H7 (cell line): Measurements from ENCODE around the gene ZNF654. TPM values are rescaled to one million over a fixed set of nuclear protein-coding genes. Genes with fewer than 3 reads are reported as not detected.
A peak's percentile ranks its signal among the peaks of the same experiment; 100 is the strongest.
"Not testable (repeated sequence)": the region's sequence is repeated elsewhere in the genome, so short reads cannot be mapped to it uniquely, and the experiment has no call there.

ENCODE experiments used
- DNase-seq: peaks from one replicate; pipeline ENCODE4 v3.0.0; 2012
- H3K27me3 ChIP-seq: 2 replicates; pipeline ENCODE4 v1.6.0; 2011; ENCODE audit warnings: mild to moderate bottlenecking, low read length; ENCODE audit not compliant: control insufficient read depth, insufficient read depth
- H3K36me3 ChIP-seq: replicated peaks from 2 replicates; pipeline ENCODE4 v1.5.1; 2011; ENCODE audit warnings: low read length; ENCODE audit not compliant: control insufficient read depth, insufficient read depth
- H3K4me3 ChIP-seq: 2 replicates; pipeline ENCODE4 v1.5.1; 2011; ENCODE audit warnings: low read depth, mild to moderate bottlenecking, control low read depth, low read length, moderate library complexity; ENCODE audit not compliant: insufficient read depth
- total RNA-seq: library from RNA; depleted of rRNA; stranded (reverse); fragments of >200 nt; shearing (Covaris generic); gene quantifications from 2 replicates; pipeline ENCODE4 v1.2.3, GENCODE V29; 2014; rRNA removed

The ZNF654 gene
- 2.1 and 3.5 TPM in 2 replicates for total RNA-seq

DNA sequence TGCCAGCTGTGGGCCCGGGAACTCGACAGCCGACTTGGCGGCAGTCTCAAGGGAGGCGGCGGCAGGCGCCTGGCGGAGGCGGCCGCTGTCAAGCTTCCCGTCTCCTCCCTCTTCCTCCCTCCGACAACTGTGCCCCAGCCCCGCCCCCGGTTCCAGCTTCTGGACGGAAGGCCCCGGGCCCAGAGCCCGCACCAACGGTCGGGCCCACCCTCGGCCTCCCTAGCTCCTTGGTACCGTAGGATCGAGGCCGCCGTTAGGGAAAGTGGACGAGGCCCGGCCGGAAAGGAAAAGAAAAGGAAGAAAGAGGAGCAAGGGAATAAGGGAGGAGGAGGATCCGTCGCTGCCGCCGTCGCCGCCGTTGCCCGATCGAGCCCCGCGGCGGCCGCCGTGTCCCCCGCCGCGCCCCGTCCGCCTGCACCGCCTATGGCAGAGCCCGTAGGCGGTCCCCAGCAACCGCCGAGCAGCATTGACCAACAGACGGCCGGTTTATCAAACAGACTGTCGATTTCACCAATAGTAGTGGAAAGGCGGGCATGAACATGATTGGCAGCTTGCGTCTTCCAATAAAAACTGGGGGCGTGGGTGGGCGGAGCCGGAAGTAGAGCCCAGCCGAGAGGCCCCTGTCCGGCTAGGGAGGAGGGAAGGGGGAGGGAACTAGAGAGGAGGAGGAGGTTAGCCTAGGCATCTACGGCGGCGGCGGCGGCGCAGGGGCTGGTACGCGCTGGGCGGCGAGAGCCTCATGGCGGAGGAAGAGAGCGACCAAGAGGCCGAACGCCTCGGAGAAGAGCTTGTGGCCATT, at the start of gene ZNF654, which contains the start of gene CGGBP1:
ZNF654 (plus strand) TSS at position 675 of the 799 bp plus-strand sequence; CDS start at position 740, 65 bp downstream.
CGGBP1 (minus strand) TSS at position 425 of the 799 bp plus-strand sequence. CDS start 3,029 bp downstream, outside the sequence.
- peak within 1 kb of the TSS; percentile 93 for H3K4me3 ChIP-seq
- peak; percentile 94 for DNase-seq
- peaks cover 7% of the 10 kb centered on the region for H3K36me3 ChIP-seq
- H3K27me3 ChIP-seq = no peaks in the 10 kb centered on the region

GRCh38 chr3:88010810-88011209, 48.2 kb upstream of the ZNF654 start:
- Histone ChIP-seq H3K36me3 (no peaks in the 10 kb centered on the region), H3K4me3 (no peak overlapping the region), H3K27me3 (no peaks in the 10 kb centered on the region)
- DNase-seq = no peak

GRCh38 chr3:88013592-88013991, 45.5 kb upstream of the ZNF654 start:
- Histone ChIP-seq H3K4me3 (no peak overlapping the region), H3K27me3 (no peaks in the 10 kb centered on the region), H3K36me3 (no peaks in the 10 kb centered on the region)
- no peak for DNase-seq

GRCh38 chr3:88015656-88016055, 43.4 kb upstream of the ZNF654 start:
- DNase-seq, H3K4me3 ChIP-seq, H3K27me3 ChIP-seq, H3K36me3 ChIP-seq: not testable (repeated sequence)

- Histone ChIP-seq H3K4me3 (no peak overlapping the region), H3K36me3 (no peaks in the 10 kb centered on the region), H3K27me3 (no peaks in the 10 kb centered on the region)
- DNase-seq = no peak
Observed at GRCh38 chr3:88019024-88019423, 40.0 kb upstream of the ZNF654 start.

DNA sequence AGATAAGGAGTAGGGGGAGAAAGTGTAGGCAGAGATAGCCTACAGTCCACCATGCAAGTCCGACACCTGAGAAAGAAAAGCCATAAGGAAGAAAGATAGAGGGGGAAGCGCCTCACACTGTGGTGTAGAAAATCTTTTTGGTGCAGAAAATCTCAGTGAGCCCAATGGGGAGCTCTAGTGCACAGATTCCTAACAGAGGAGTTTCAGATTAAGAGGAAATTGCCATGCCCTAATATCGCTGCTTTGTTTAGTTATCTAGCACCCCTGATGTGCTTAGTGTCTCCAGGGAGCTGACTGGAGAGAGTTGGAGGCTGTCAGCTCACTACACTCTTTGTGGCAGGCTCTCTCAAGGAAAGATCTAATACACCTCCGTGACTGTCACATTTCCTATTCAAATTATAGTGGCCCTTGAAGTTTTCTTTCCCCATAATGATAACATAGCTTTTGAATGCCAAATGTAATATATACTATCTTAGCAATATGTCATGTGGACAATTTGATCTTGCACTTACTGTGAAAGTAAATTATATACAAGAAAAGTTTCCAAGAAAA, 34.0 kb upstream of the ZNF654 start:
- Histone ChIP-seq H3K27me3 (no peaks in the 10 kb centered on the region), H3K36me3 (no peaks in the 10 kb centered on the region), H3K4me3 (no peak overlapping the region)
- no peak for DNase-seq

DNA sequence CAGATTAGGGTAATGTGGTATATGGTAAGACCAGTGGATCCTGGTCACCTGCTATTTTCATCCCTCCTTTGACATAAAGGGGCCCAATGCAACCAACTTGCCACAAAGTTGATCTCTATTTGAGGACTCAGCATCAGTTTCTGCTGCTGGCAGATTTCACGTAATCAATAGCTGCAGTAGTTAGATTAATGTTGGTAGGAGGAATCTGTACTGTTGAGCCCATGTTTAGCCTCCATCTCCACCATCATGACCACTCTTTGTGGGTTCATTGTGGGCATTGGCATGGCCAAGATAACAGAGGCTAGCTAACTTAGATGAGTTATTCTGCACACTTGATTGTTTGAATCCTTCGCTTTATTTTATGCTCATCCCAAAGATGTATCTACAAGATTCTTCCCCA, 30.2 kb upstream of the ZNF654 start:
- H3K4me3 ChIP-seq = no peak overlapping the region
- DNase-seq = no peak

GRCh38 chr3:88030210-88030609, 28.8 kb upstream of the ZNF654 start:
- no peaks in the 10 kb centered on the region for H3K36me3 ChIP-seq
- H3K27me3 ChIP-seq = no peaks in the 10 kb centered on the region
- no peak overlapping the region for H3K4me3 ChIP-seq
- DNase-seq = no peak

More for the DNA sequence above, 30.2 kb upstream of the ZNF654 start:
- Histone ChIP-seq H3K36me3 (no peaks in the 10 kb centered on the region), H3K27me3 (no peaks in the 10 kb centered on the region)

- Histone ChIP-seq H3K36me3 (no peaks in the 10 kb centered on the region), H3K27me3 (no peaks in the 10 kb centered on the region), H3K4me3 (no peak overlapping the region)
- no peak for DNase-seq
Observed at GRCh38 chr3:88031642-88032077, 27.4 kb upstream of the ZNF654 start.

DNA sequence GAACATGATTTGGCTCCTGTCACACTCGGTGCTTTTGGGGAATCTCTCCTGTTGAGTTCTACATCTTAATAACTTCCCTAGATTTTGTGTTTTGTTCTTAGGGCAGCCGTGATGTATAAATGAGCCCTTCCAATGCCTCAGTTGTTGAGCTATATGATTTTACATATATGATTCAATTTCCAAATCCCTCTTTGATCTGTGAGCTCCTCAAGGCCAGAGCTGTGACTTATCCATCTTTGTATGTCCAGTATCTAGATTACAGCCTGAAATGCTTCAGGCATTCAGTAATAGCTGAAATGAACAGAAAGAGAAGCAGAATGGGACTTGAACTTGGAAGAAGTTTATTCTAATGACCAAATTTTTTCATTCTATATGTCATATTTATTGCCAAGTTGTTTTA, 26.8 kb upstream of the ZNF654 start:
- DNase-seq = no peak
- no peaks in the 10 kb centered on the region for H3K36me3 ChIP-seq
- no peak overlapping the region for H3K4me3 ChIP-seq
- no peaks in the 10 kb centered on the region for H3K27me3 ChIP-seq

- no peak for DNase-seq
- H3K36me3 ChIP-seq = no peaks in the 10 kb centered on the region
- no peak overlapping the region for H3K4me3 ChIP-seq
- no peaks in the 10 kb centered on the region for H3K27me3 ChIP-seq
Observed at GRCh38 chr3:88033079-88033478, 26.0 kb upstream of the ZNF654 start.

DNA sequence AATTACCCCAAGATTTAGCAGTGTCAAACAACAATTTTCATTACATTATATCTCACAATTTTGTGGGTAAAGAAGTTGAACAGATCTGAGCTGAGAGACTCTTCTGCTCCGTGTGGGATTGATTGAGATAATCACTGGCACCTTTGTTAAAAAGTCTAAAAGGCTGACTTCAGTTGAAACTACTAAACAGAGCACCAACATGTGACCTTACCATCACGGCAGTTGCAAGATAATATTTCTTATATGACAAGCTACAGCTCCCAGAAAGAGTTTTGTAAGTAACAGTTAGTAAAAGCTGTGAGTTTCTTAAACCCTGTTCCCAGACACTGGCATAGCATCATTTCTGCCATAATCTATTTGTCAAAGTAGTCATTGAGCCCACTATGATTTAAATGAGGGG, 25.2 kb upstream of the ZNF654 start:
- H3K36me3 ChIP-seq = no peaks in the 10 kb centered on the region
- H3K4me3 ChIP-seq = no peak overlapping the region
- no peak for DNase-seq
- no peaks in the 10 kb centered on the region for H3K27me3 ChIP-seq

DNA sequence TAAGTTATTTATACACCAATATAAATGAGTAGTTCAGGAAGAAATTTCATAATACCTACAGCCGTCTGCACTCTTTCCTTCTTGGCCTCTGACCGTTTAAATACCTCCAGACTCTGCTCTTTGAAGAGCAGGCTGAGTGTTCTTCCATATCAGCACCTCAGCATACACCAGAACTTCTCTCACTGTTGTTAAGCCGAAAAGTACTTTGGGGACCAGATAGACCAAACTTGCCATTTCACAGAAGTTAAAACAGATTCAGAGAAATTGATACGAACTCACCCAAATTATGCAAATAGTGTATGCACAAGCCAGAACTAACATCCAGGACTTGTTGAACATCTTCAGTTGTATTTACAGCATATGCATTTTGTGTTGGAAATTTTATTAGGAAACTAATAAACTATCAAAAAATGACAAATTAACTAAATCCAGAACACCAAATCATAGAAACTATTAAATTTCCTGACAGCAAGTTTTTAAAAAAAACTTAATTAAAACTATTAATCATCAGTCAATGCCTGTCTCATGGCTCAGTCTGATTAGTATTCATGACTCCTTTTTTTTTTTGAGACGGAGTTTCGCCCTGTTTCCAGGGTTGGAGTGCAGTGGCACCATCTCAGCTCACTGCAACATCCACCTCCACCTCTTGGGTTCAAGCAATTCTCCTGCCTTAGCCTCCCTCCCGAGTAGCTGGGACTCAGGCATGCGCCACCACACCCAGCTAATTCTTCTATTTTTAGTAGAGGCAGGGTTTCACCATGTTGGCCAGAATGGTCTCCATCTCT, 24.4 kb upstream of the ZNF654 start:
- no peak overlapping the region for H3K4me3 ChIP-seq
- DNase-seq = no peak

DNA sequence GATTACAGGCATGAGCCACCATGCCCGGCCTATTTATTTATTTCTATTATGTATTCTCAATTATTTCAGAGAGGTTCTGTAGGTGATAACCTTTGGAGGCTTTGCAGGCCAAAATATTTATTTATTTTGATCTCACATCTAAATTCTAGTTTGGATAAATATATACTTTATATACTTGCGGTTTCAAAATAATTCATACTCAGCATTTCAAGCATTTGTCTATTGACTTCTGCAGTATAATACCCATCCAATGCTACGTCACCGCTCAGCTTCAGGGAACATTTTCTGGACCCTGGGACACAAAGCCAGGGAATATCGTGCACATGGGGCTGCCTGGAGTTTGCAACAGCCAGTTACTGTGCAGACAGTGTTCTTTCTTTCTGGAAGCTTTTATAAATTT, 22.8 kb upstream of the ZNF654 start:
- Histone ChIP-seq H3K27me3 (no peaks in the 10 kb centered on the region), H3K36me3 (no peaks in the 10 kb centered on the region), H3K4me3 (no peak overlapping the region)
- DNase-seq = no peak

More for the DNA sequence above, 24.4 kb upstream of the ZNF654 start:
- H3K36me3 ChIP-seq = no peaks in the 10 kb centered on the region
- H3K27me3 ChIP-seq = no peaks in the 10 kb centered on the region
